C4-2B (cell line): Measurements from ENCODE around the gene HECTD1.

Experiments used
- CTCF ChIP-seq: fragments of 450-650 bp; conservative IDR thresholded peaks from 2 replicates; pipeline ENCODE4 v1.5.1; 2017; ENCODE audit warnings: mild to moderate bottlenecking
- ZFX ChIP-seq: fragments of 450-650 bp; IDR thresholded peaks from 2 replicates; pipeline ENCODE4 v1.6.1; 2017

- TF ChIP-seq CTCF (no peak), ZFX (no peak)
Observed at GRCh38 chr14:31127690-31128089, 79.9 kb downstream of the HECTD1 start.
